Right lobe of liver (tissue), 6 donors: ENCODE results near the gene CATSPERD. TPM values are rescaled to one million over a fixed set of nuclear protein-coding genes. Genes with fewer than 3 reads are reported as not detected.

ENCODE experiments used
- ATAC-seq, 4 donors: fragments of 200-7000 bp; cut with Tn5 transposase; one replicate each; pipeline ENCODE4 v1.9.1; 2020; ENCODE audit warnings: mild to moderate bottlenecking in 4 of 4, moderate library complexity in 4 of 4
- DNase-seq, 3 donors: peaks; one replicate each; pipeline ENCODE4 v3.0.0-alpha.2; 2020
- H3K27ac ChIP-seq, 3 donors: fragments of 200-600 bp; one replicate each; pipeline ENCODE4 v1.8.0; 2022
- H3K27me3 ChIP-seq, 2 donors: fragments of 200-600 bp; one replicate each; pipeline ENCODE4 v1.8.0; 2022
- H3K36me3 ChIP-seq, 4 donors: fragments of 200-600 bp; sonication (generic) in 1 of 4; one replicate each; pipeline versions ENCODE4 v1.5.1 to v1.8.0; 2017 to 2022; ENCODE audit warnings: control low read depth in 1 of 4
- H3K4me1 ChIP-seq, 4 donors: fragments of 200-600 bp; sonication (generic) in 1 of 4; one replicate each; pipeline versions ENCODE4 v1.5.1 to v1.8.0; 2017 to 2022; ENCODE audit warnings: control low read depth in 1 of 4
- H3K4me3 ChIP-seq, 3 donors: fragments of 200-600 bp; one replicate each; pipeline ENCODE4 v1.8.0; 2022
- H3K9me3 ChIP-seq, 4 donors: fragments of 200-600 bp; sonication (generic) in 1 of 4; one replicate each; pipeline versions ENCODE4 v1.5.1 to v1.8.0; 2017 to 2022; ENCODE audit warnings: control low read depth in 1 of 4
- CTCF ChIP-seq, 4 donors: fragments of 200-600 bp in 3 of 4; fragments of 450-650 bp in 1 of 4; IDR thresholded peaks; one replicate each; pipeline versions ENCODE4 v1.5.1 to v1.8.0; 2016 to 2022; ENCODE audit warnings: antibody characterized with exemption in 4 of 4, mild to moderate bottlenecking in 2 of 4
- POLR2A ChIP-seq: fragments of 450-650 bp; IDR thresholded peaks from one replicate; pipeline ENCODE4 v1.6.1; 2017; ENCODE audit warnings: antibody characterized with exemption, mild to moderate bottlenecking
- WGBS: methylation state at CpG from one replicate; pipeline ENCODE4 v1.1.6; 2018; ENCODE audit warnings: low coverage, low lambda C conversion rate; ENCODE audit not compliant: insufficient coverage; ENCODE audit errors: missing lambda C conversion rate; 5-methylcytosine and 5-hydroxymethylcytosine counted together
- intact Hi-C, 2 donors: fragments of 100-400 bp; cut with DNase I; formaldehyde crosslinking; loops; one replicate each; pipeline versions ENCODE4 v1.11.2 to v1.14.1; 2022
- total RNA-seq, 6 experiments: library from RNA; depleted of rRNA in 2 of 6; stranded (reverse); fragments of >200 nt in 2 of 6; fragmentation: NEBNext Ultra II Directional in 3 of 6; extraction: Animal tissue kit (Norgen Biotek cat#: 25700) in 3 of 6; gene quantifications; one replicate each; pipeline versions ENCODE4 v1.1.0 to v1.2.4, GENCODE V29; 2016 to 2023
- donor health status: DM: no; HTN: yes; CAD: no.
- donor health status: DM: no; HTN: no; CAD: no.
- donor health status: DM: no; HTN: no; CAD: no.
- donor health status: DM: no; HTN: yes; CAD: no.
- donor health status: DM: no; HTN: yes; CAD: no.

CATSPERD gene
- total RNA-seq, 6 experiments from 2014 or later: not detected

- Histone ChIP-seq H3K36me3 (peaks cover 0 to 48% (median 29%) of the 10 kb centered on the region in 4 donors), H3K27ac (no peak overlapping the region), H3K27me3 (no peaks in the 10 kb centered on the region), H3K4me1 (peaks cover 0 to 3% (median 0%) of the 10 kb centered on the region in 4 donors), H3K4me3 (no peak overlapping the region), H3K9me3 (no peaks in the 10 kb centered on the region)
- intact Hi-C loops: no loop called here
- 86% methylated on average over 26 of the region's 44 CpGs for WGBS
- DNase-seq: no peak
- TF ChIP-seq CTCF (IDR thresholded peaks at IDR 0.05) (no peak), POLR2A (no peak)
- ATAC-seq: no peak
These were observed 66.4 kb downstream of the CATSPERD start for GRCh38 chr19:5786593-5787408.

- TF ChIP-seq POLR2A (no peak), CTCF (IDR thresholded peaks at IDR 0.05) (no peak)
- Histone ChIP-seq H3K27ac (no peak overlapping the region), H3K4me3 (no peak overlapping the region), H3K9me3 (no peaks in the 10 kb centered on the region), H3K4me1 (peaks cover 0 to 3% (median 0%) of the 10 kb centered on the region in 4 donors), H3K27me3 (no peaks in the 10 kb centered on the region), H3K36me3 (peaks cover 0 to 48% (median 29%) of the 10 kb centered on the region in 4 donors)
- intact Hi-C loops: no loop called here
- no CpG with 5 or more reads among the region's 39 CpGs for WGBS
- ATAC-seq: no peak
- no peak for DNase-seq
These were observed 67.2 kb downstream of the CATSPERD start for GRCh38 chr19:5787409-5788182.

GRCh38 chr19:5788422-5788821 lies 68.0 kb downstream of the CATSPERD start:
- TF ChIP-seq CTCF (IDR thresholded peaks at IDR 0.05) (no peak), POLR2A (no peak)
- peaks cover 0 to 48% (median 29%) of the 10 kb centered on the region in 4 donors for H3K36me3 ChIP-seq

GRCh38 chr19:5789351-5789761 lies 68.9 kb downstream of the CATSPERD start:
- no CpG with 5 or more reads among the region's 39 CpGs for WGBS
- Histone ChIP-seq H3K9me3 (no peaks in the 10 kb centered on the region), H3K27me3 (no peaks in the 10 kb centered on the region), H3K27ac (no peak overlapping the region), H3K36me3 (peaks cover 0 to 48% (median 29%) of the 10 kb centered on the region in 4 donors), H3K4me3 (no peak overlapping the region), H3K4me1 (peaks cover 0 to 5% (median 1%) of the 10 kb centered on the region in 4 donors)
- TF ChIP-seq POLR2A: no peak
- TF ChIP-seq CTCF (IDR thresholded peaks at IDR 0.05): no peak
- no peak for ATAC-seq
- DNase-seq: no peak
- intact Hi-C loops: no loop called here

More at GRCh38 chr19:5788422-5788821, 68.0 kb downstream of the CATSPERD start:
- H3K27ac ChIP-seq: no peak overlapping the region
- H3K27me3 ChIP-seq: no peaks in the 10 kb centered on the region
- intact Hi-C loops: no loop called here
- H3K4me1 ChIP-seq: peaks cover 0 to 3% (median 0%) of the 10 kb centered on the region in 4 donors
- no peaks in the 10 kb centered on the region for H3K9me3 ChIP-seq
- 100% methylated on average over 5 of the region's 5 CpGs for whole genome bisulfite sequencing
- no peak for ATAC-seq
- no peak for DNase-seq
- H3K4me3 ChIP-seq: no peak overlapping the region
